HG03442 (cell line): ENCODE measurements around the gene BFSP2.

Source experiments
- ATAC-seq: cut with Tn5 transposase; IDR thresholded peaks from one replicate; pipeline ENCODE4 v1.9.1; 2021; ENCODE audit warnings: mild to moderate bottlenecking, moderate library complexity; ENCODE audit not compliant: unreplicated experiment

Gene BFSP2

GRCh38 chr3:133414021-133414392 lies 14.2 kb downstream of the BFSP2 start:
- no peak for ATAC-seq

DNA sequence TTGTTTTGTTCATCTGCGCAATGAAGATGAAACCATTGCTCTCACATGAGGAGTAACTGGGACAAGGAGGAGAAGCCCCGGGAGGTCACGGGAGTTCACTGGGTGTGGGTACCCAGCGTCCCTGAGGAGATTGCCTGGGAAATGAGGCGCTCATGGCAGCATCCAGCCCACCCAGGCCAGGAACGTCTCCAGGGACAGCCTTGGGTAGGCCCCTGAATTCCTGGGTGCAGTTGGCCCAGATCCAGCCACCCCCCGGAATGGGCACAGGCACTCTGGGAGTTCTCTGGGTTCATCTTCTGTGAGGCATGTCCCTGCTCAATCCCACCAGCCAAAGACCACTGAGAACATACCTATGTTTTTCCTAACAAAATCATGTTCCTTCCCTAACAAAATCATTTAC lies 18.5 kb downstream of the BFSP2 start:
- no peak for ATAC-seq

DNA sequence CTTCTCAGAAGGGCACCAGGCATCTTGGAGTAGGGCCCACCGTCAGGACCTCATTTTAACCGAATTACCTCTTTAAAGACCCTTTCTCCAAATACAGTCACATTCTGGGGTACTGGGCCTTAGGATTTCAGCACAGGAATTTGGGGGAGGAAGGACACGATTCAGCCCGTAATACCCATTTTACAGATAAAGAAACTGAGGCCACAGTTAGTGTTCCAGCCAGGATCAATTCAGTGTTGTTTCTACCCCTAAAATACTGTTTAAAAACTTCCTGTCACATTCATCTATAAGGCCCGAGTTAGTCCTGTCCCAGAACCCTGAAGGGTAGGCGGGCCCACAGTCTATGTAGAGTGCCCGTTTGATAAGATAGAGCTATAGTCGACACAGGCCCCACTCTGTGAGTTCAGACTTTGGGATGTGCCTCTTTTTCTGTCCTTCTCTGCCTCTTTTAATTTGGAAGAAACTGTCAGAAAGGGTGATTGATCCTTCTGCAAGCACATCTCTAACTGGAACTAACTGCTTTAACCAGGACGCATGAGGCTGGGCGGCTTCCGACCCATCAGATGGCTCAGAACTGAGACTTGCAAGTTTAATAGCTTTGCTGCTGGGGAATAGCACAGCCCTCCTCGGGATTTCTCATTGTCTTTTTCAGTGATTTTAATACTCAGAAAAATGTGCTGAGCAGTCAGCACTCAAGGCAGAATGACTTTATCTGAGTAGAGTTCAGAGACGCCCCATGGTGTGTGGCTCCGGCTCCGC lies 19.5 kb downstream of the BFSP2 start:
- ATAC-seq: no peak

DNA sequence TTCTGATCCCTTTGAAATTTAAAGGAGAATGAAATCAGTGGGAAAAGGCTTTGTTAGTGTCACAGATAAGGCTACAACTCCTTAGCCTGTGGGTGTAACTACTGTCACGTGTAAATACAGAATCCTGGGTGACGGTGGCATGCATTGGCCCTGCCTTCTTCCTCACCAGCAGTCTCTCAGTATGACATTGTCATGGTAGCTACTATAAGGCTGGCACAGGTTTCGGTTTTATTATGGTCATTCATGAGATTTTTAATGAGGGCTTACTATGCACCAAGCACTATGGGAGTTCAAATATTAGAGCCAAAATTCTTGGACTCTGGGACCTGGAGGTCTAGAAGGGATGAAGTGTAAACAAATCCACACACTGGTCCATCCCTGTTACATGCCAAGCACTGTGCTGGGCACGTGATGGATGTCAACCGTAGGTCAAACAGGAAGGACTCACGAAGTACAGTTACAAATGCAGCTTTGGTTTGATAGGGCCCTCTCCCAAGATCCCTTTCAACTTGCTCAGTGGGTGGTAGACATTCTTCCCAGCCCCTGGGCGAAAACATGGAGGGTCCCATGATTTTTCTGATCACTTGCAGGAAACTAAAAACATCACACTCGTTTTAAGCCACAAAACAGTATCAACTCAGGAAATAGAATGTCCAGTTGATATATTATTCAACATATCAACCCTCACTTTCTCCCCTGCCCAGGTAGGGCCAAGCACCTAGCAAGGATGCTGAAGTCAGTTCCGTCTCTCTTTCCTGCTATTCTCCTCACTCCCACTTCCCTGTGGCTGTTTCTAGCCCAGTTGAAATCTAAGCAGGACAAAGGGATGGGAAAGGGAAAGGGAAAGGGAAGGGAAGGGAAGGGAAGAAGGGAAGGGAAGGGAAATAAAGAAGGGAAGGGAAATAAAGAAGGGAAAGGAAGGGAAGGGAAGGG lies 25.3 kb downstream of the BFSP2 start:
- peak; percentile 67 for ATAC-seq

GRCh38 chr3:133425898-133426297 lies 26.0 kb downstream of the BFSP2 start:
- no peak for ATAC-seq

DNA sequence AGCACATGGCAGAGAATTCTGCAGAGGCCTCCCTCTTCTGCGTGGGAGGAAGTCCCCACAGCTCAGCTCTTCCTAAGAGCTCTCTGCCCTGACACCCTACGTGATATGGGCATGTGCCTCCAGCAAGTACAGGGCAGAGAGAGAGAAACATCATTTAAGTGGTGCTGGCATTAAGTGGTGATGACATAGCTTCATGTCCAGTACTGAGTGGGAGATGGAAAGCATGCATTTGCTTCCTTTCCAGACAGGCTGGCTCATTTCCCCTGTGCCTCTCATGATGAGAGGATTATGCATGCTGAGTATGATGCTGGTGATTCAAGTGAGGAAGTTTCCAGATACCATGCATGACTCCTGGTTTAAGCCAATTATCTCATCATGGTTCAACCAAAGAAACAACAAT lies 26.9 kb downstream of the BFSP2 start:
- ATAC-seq: no peak

GRCh38 chr3:133428552-133428951 lies 28.7 kb downstream of the BFSP2 start:
- no peak for ATAC-seq

DNA sequence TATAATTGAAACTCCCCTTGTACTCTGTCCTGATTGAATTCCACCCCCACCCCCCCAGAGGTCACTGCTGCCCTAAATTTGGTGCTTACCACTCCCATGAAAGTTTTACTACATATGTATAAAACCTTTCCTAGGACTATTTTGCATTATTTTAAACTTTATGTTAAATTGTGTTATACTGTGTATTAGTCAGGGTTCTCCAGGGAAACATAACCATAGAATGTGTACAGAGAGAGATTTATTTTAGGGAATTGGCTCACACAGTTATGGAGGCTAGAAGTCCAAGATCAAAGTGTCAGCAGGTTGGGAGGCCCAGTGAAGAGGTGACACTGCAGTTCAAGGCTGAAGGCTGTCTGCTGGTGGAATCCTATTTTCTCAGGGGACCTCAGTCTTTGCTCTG lies 29.2 kb downstream of the BFSP2 start:
- ATAC-seq: no peak

- ATAC-seq: no peak
Measured at GRCh38 chr3:133439563-133439962, 39.7 kb downstream of the BFSP2 start.

- ATAC-seq: no peak
Measured at GRCh38 chr3:133440652-133441051, 40.8 kb downstream of the BFSP2 start.

GRCh38 chr3:133441867-133442270 lies 42.0 kb downstream of the BFSP2 start:
- ATAC-seq: peak; percentile 80

- ATAC-seq: no peak
Measured at GRCh38 chr3:133442518-133442917, 42.7 kb downstream of the BFSP2 start.

DNA sequence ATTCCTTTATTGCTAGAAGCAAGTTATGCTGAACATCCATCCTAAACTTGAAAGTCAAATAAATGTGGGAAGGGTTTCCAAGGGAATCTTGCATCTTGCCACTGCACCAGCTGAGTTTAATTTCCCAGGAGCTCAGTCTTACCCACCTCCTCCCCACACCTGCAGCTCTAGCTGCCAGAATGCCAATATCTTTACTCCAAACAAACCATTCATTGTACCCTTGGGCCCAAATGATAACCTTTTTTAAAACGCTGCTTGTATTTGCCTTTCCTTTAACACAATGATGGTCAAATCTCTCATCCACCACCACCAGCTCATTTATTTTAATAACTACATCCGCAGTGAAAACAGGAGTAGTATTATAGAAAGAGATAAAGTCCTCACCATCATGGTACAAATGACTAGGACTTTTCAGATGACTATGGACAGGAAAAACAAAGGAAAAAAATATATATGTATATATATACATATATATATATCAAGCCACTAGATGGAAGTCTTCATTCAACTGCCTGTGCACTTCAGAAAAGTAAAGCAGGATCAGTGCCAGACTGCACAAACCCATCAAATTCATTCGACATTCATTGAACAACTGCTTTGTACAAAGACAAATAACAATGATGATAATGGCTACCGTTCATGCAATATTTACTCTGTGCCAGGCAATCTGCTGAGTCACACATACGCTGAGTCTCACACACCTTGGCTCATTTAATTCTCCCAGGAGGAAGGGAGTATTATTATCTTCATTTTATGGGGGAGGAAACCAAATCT lies 44.0 kb downstream of the BFSP2 start:
- no peak for ATAC-seq

- no peak for ATAC-seq
Measured at GRCh38 chr3:133444423-133444774, 44.5 kb downstream of the BFSP2 start.

DNA sequence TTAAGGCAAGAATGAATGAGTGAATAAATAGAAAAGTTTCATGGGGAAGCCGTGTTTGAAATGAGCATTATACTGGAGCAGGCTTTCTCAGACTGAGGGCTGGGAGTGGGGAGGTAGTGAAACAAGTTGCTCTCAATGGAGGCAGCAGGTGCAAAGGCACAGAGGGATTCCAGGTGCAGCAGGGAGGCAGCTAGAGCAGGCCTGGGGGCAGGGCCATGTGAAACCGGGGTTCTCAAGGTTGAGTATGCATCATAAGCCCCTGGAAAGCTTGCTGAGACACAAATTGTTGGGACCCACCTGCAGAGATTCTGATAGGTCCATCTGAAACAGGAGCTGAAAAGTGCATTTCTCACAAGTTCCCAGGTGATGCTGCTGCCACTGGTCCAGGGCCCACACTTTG lies 45.3 kb downstream of the BFSP2 start:
- no peak for ATAC-seq

DNA sequence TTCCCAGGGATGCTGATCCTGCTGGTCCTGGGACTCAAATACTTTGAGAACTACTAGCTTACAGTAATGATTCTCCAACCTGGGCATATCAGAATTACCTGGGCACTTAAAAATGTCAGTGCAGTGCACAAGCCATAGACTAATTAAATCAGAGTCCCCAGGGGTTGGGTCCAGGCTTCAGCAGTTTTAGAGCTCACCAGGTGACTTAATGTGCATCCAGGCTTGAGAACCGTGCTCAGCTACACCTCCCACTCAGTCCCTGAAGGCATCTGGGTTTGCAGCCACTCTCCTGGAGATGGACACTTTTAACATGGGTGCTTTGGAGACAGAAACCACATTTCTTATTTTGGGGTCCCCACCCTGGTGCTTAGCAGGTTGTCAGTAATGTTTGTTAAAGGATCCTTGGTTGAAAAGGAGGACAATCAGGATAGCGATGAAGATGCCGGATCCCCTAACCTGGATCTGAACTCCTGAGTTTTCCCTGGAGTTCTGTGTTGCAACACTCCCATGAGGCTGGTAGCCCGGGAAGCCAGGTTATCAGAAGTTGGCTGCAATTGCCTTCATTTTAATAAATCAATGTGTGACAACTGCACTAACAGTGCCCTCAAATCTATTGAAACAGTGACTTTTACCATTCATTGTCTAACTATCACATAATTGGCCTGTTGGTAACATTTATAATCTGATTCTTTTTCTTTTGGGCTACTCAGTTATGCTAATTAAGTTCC lies 48.1 kb downstream of the BFSP2 start:
- ATAC-seq: peak; percentile 31

DNA sequence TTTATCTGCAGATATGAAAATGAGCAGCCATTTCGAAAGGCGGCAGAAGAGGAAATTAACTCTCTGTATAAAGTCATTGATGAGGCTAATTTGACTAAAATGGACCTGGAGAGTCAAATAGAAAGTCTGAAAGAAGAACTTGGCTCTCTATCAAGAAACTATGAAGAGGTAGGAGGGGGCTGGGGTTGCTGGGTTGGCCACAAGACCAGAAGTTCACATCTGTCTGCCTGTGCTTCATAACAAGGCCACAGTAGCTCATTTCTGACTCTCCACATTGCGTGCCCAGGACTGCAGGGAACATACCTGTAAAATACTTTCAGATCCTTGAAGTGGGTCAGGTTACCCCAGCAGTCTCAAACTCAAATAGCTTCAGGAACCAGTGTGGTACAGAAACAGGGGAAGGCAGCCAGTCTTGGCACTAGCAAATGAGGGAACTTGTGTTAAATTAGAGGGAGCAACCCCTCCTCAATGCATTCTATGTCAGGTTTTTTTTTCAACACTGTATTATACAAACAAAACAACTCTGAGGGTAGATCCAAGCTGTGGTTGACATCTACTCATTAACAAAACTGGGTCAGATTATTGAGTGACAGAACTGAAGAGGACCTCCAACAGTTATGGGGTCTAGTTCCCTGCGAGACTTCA lies 48.7 kb downstream of the BFSP2 start:
- ATAC-seq: peak; percentile 92

GRCh38 chr3:133451309-133451708 lies 51.5 kb downstream of the BFSP2 start:
- ATAC-seq: no peak

- ATAC-seq: no peak
Measured at GRCh38 chr3:133452641-133453319, 52.9 kb downstream of the BFSP2 start.

- no peak for ATAC-seq
Measured at GRCh38 chr3:133453383-133453782, 53.5 kb downstream of the BFSP2 start.
